PFSK-1 (cell line): Measurements from ENCODE around the gene AVL9.

Experiments used
- FOXP2 ChIP-seq: optimal IDR thresholded peaks from 2 replicates; pipeline ENCODE3; 2011; ENCODE audit warnings: borderline replicate concordance, control low read depth, inconsistent platforms; ENCODE audit not compliant: insufficient read depth; ENCODE audit errors: extremely low read length, extremely low read depth
- POLR2AphosphoS5 ChIP-seq: IDR thresholded peaks from 2 replicates; pipeline ENCODE4 v1.6.1; 2012; ENCODE audit warnings: low read depth, mild to moderate bottlenecking, control low read depth, low read length, moderate library complexity
- REST ChIP-seq, 2 experiments: IDR thresholded peaks; 2 replicates each; pipeline versions ENCODE4 v1.6.1 to v1.8.0; 2011 to 2012; ENCODE audit warnings: low read depth in 2 of 2, low read length in 2 of 2, control low read depth in 1 of 2, inconsistent platforms in 1 of 2, mild to moderate bottlenecking in 1 of 2, moderate library complexity in 1 of 2; ENCODE audit not compliant: insufficient read depth in 1 of 2
- SIN3A ChIP-seq: IDR thresholded peaks from 2 replicates; pipeline ENCODE4 v1.6.1; 2012; ENCODE audit warnings: mild to moderate bottlenecking, low read length, moderate library complexity, borderline replicate concordance; ENCODE audit not compliant: insufficient read depth
- TAF1 ChIP-seq: IDR thresholded peaks from 2 replicates; pipeline ENCODE4 v1.6.1; 2012; ENCODE audit warnings: low read length, control low read depth, borderline replicate concordance; ENCODE audit not compliant: insufficient read depth

Gene AVL9

DNA sequence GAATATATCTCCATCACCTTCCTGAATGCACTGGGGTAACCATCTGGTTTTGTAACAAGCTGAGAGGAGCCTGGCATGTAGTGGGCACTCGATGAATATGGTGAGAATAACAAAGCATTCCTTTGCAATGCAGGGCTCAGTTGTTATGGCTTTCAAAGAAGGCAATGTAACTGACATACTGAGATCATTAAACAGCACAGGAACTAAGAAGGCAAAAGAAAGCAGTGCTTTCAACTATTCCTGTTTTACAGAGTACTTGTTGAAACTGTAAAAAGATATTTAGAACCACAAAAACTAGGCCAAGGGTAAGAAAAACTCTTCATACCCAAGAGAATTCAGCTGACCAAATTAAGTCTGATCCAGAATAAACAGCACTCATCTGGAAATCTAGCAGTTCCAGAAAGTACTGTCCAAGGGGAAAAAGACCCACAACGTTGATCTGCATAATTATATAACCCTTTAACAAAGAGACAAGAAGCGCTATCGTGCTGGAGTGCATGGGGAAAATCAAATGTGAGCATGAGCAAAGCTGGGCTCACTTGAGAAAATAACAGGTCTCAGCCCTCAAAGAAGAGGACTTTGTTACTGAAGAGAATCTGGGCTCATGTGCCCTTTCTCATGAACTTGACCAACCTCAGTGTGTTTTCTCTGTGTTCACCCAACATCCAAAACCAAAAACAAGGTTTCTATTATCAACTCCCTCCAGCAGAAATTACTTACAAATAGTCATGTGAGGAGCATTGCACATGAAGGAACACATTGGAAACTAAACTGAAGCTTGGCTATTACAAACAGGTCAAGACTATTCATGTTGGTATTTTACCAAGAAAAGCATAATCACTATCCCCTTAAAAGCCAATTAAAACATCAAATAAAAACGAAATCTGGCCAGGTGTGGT lies 116.2 kb downstream of the AVL9 start:
- TF ChIP-seq SIN3A (no peak), REST (IDR thresholded peaks at IDR 0.05; ENCODE audit: insufficient read depth in 1 of 2, low read depth in 2 of 2, low read length in 2 of 2) (no peak), TAF1 (no peak), POLR2AphosphoS5 (no peak), FOXP2 (no peak)

- TF ChIP-seq REST (IDR thresholded peaks at IDR 0.05; ENCODE audit: insufficient read depth in 1 of 2, low read depth in 2 of 2, low read length in 2 of 2), result no peak
- TF ChIP-seq POLR2AphosphoS5, result no peak
These were observed 121.3 kb downstream of the AVL9 start for GRCh38 chr7:32616625-32617024.

DNA sequence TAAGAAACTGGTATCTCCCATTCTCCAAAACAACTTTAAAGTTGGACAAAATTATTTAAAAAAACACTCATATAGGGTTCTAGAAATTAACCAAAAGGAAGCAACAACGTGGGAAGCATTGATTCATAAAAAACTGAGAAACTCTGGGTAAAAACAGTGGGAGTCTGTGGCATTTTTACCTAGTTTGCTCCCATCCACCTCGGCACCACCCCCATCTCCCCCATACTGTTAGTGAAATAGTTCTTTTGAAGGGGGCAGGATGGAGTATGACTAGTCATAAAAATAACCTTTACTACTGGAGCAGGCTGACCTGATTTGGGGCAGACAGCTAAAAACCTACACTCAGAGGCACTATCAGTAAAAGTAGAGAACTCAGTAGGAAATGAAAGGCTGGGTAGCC lies 123.2 kb downstream of the AVL9 start:
- no peak for TF ChIP-seq SIN3A
- TF ChIP-seq POLR2AphosphoS5, result no peak
- no peak for TF ChIP-seq FOXP2
- TF ChIP-seq TAF1, result no peak
- TF ChIP-seq REST (IDR thresholded peaks at IDR 0.05; ENCODE audit: insufficient read depth in 1 of 2, low read depth in 2 of 2, low read length in 2 of 2), result no peak

GRCh38 chr7:32618987-32619386 lies 123.7 kb downstream of the AVL9 start:
- TF ChIP-seq REST (IDR thresholded peaks at IDR 0.05; ENCODE audit: insufficient read depth in 1 of 2, low read depth in 2 of 2, low read length in 2 of 2), result no peak
- no peak for TF ChIP-seq TAF1
- TF ChIP-seq SIN3A, result no peak
- TF ChIP-seq POLR2AphosphoS5, result no peak
- TF ChIP-seq FOXP2, result no peak
